ENCODE measurements around the gene CFAP119.

DNA sequence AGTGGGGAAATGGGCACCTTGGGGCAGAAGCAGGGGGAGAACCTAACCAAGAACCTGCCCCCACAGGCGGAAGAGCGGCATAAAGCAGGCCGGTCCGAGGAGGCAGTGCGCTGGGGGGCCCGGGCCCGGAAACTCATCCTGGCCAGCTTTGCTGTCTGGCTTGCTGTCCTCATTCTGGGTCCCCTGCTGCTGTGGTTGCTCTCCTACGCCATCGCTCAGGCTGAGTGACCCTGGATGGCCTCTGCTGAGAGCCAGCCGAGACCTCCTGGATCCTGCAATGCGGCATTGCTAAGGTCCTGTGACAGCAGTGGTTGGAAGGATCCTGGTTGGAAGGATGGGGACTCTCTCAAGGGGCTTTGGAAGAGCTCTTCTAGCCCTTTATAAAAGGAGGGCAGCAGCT is 18.1 kb downstream of the CFAP119 start:
- TF ChIP-seq, protein P1, sequence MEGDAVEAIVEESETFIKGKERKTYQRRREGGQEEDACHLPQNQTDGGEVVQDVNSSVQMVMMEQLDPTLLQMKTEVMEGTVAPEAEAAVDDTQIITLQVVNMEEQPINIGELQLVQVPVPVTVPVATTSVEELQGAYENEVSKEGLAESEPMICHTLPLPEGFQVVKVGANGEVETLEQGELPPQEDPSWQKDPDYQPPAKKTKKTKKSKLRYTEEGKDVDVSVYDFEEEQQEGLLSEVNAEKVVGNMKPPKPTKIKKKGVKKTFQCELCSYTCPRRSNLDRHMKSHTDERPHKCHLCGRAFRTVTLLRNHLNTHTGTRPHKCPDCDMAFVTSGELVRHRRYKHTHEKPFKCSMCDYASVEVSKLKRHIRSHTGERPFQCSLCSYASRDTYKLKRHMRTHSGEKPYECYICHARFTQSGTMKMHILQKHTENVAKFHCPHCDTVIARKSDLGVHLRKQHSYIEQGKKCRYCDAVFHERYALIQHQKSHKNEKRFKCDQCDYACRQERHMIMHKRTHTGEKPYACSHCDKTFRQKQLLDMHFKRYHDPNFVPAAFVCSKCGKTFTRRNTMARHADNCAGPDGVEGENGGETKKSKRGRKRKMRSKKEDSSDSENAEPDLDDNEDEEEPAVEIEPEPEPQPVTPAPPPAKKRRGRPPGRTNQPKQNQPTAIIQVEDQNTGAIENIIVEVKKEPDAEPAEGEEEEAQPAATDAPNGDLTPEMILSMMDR (IDR thresholded peaks at IDR 0.05; ENCODE audit: poor library complexity): no peak
- no peak for TF ChIP-seq EZH2 (IDR thresholded peaks at IDR 0.05; ENCODE audit: borderline replicate concordance)

Measured in hepatocyte (in vitro differentiated cells).